ENCODE results near the gene PCCA.

The PCCA gene

DNA sequence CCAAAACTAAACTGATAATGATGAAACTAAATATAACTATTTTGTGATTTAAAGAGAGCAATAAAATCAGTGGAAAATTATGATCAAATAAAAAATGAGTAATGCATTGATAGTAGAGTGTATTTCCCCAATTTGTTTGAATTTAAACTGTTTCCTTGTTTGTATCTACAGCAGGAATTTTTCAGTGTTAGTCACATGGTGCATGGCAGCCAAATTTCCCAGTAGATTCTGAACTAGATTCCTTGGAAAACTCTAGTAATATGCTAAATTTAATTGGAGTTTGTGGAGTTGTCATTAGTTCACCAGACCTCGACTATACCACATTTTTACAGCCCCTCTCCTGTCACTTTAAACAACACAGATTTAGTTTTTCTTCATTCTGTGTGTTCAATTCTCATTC, 156.2 kb downstream of the PCCA start:
- H3K9ac ChIP-seq (ENCODE audit: low read length), result no peak overlapping the region
- H3K4me3 ChIP-seq (ENCODE audit: low read depth, low read length), result no peak overlapping the region
- H3K27me3 ChIP-seq (ENCODE audit: control insufficient read depth, insufficient read depth, low read length), result no peaks in the 10 kb centered on the region
- peaks cover 18% of the 10 kb centered on the region for H3K4me1 ChIP-seq (ENCODE audit: control insufficient read depth, insufficient read depth, low read length)
- no peak overlapping the region for H3K27ac ChIP-seq (ENCODE audit: low read depth, low read length)
- peaks cover 6% of the 10 kb centered on the region; the same call in 1 of the 2 replicates for H3K9me3 ChIP-seq (ENCODE audit: control insufficient read depth, insufficient read depth, low read depth, low read length)
- H3K36me3 ChIP-seq (ENCODE audit: control insufficient read depth, insufficient read depth, low read length), result no peaks in the 10 kb centered on the region

DNA sequence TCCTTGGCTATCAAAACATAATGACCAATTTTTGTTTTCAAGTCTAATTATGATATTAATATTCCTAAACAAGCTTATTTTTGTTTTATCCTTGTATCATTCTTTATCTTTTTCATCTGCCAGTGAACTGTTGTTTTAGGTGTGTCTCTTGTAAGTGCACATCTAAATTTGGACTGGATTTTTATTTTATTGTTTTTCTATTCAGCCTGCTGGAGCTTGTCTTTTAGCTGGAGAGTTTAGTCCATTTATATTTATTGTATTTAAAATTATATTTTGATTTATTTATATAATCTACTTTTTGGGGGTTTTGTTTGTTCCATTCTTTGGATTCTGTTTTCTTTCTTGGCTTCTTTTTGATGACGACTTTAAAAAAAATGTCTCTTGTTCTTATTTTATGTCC, 159.0 kb downstream of the PCCA start:
- H3K4me3 ChIP-seq (ENCODE audit: low read depth, low read length), result no peak overlapping the region
- no peak overlapping the region for H3K27ac ChIP-seq (ENCODE audit: low read depth, low read length)
- H3K9ac ChIP-seq (ENCODE audit: low read length), result no peak overlapping the region
- no peaks in the 10 kb centered on the region for H3K36me3 ChIP-seq (ENCODE audit: control insufficient read depth, insufficient read depth, low read length)
- H3K4me1 ChIP-seq (ENCODE audit: control insufficient read depth, insufficient read depth, low read length), result peaks cover 16% of the 10 kb centered on the region
- no peaks in the 10 kb centered on the region for H3K27me3 ChIP-seq (ENCODE audit: control insufficient read depth, insufficient read depth, low read length)
- H3K9me3 ChIP-seq (ENCODE audit: control insufficient read depth, insufficient read depth, low read depth, low read length), result peaks cover 6% of the 10 kb centered on the region; the same call in 1 of the 2 replicates

DNA sequence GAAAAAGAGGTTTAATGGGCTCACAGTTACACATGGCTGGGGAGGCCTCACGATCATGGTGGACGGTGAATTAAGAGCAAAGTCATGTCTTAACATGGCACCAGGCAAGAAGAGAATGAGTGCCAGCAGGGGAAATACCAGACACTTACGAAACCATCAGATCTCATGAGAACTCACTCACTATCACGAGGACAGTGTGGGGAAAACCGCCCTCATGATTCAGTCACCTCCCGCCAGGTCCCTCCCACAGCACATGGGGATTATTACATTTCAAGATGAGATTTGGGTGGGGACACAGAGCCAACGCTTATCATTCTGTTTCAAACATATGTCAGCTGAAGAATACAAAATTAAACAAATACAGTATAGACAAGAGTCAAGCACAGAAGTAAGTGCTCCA, 165.1 kb downstream of the PCCA start:
- Histone ChIP-seq H3K36me3 (ENCODE audit: control insufficient read depth, insufficient read depth, low read length) (no peaks in the 10 kb centered on the region), H3K4me3 (ENCODE audit: low read depth, low read length) (no peak overlapping the region), H3K27ac (ENCODE audit: low read depth, low read length) (no peak overlapping the region), H3K27me3 (ENCODE audit: control insufficient read depth, insufficient read depth, low read length) (no peaks in the 10 kb centered on the region), H3K9ac (ENCODE audit: low read length) (no peak overlapping the region), H3K4me1 (ENCODE audit: control insufficient read depth, insufficient read depth, low read length) (peaks cover 10% of the 10 kb centered on the region), H3K9me3 (ENCODE audit: control insufficient read depth, insufficient read depth, low read depth, low read length) (no peaks in the 10 kb centered on the region)

DNA sequence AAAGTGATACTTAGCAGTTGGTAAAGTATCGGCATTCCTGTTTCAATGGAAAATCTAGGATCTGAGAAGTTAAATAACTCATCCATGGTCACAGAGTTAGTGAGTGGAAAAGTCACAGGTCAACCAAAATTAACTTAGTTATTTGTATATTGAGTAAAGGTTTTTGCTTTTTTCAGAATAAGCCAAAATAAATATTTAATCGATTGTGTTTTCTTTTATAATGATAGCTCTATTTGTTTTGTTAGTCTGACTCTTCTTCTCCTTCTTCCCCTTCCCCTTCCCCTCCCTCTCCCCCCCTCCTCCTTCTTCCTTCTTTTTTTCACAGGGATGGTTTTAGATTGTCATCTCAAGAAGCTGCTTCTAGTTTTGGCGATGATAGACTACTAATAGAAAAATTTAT, 173.5 kb downstream of the PCCA start:
- Histone ChIP-seq H3K27me3 (ENCODE audit: control insufficient read depth, insufficient read depth, low read length) (no peaks in the 10 kb centered on the region), H3K4me1 (ENCODE audit: control insufficient read depth, insufficient read depth, low read length) (no peaks in the 10 kb centered on the region; the same call in 1 of the 2 replicates), H3K9me3 (ENCODE audit: control insufficient read depth, insufficient read depth, low read depth, low read length) (no peaks in the 10 kb centered on the region), H3K9ac (ENCODE audit: low read length) (no peak overlapping the region), H3K4me3 (ENCODE audit: low read depth, low read length) (no peak overlapping the region), H3K27ac (ENCODE audit: low read depth, low read length) (no peak overlapping the region), H3K36me3 (ENCODE audit: control insufficient read depth, insufficient read depth, low read length) (no peaks in the 10 kb centered on the region)

DNA sequence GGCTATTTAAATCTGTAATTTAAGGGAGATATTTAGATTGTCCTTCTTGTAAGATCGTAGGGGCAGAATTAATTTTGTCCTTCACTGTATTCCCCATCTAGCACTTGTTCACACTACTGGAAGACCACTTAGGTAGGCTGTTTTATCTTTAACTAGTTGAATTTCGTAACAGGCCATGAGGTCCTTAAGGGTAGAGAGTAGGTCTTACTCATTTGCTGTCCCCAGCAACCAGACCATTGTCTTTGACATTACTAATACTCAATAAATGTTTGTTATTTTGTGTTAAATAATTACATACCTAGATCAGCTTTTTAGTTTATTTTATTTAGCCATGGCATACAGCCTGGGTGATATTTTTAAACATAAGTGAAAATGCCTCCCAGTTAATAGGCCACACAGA, 177.1 kb downstream of the PCCA start:
- Histone ChIP-seq H3K4me1 (ENCODE audit: control insufficient read depth, insufficient read depth, low read length) (no peaks in the 10 kb centered on the region), H3K9me3 (ENCODE audit: control insufficient read depth, insufficient read depth, low read depth, low read length) (no peaks in the 10 kb centered on the region), H3K27ac (ENCODE audit: low read depth, low read length) (no peak overlapping the region)

DNA sequence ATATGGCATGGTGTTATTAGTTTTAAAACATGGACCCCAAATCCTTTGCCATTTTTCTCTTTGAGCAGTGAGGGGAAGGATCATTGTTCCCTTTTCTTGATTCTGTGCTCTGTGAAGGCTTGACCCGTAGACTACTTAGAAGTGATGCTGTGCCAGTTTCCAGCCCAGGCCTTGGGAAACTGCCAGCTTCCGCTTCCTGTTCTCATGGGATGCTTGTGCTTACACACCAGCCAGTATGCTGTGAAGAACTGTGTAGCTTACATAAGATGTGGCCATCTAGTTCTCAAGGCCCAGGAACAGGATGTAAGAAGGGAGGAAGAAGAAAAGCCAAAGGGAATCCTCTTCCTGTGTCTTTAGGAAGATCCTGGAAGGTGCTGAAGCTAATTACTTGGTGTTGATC, 180.9 kb downstream of the PCCA start:
- no peak overlapping the region for H3K9ac ChIP-seq (ENCODE audit: low read length)
- H3K4me3 ChIP-seq (ENCODE audit: low read depth, low read length), result no peak overlapping the region
- no peaks in the 10 kb centered on the region for H3K27me3 ChIP-seq (ENCODE audit: control insufficient read depth, insufficient read depth, low read length)
- H3K9me3 ChIP-seq (ENCODE audit: control insufficient read depth, insufficient read depth, low read depth, low read length), result no peaks in the 10 kb centered on the region
- no peak overlapping the region for H3K27ac ChIP-seq (ENCODE audit: low read depth, low read length)
- peaks cover 13% of the 10 kb centered on the region for H3K36me3 ChIP-seq (ENCODE audit: control insufficient read depth, insufficient read depth, low read length)
- no peaks in the 10 kb centered on the region for H3K4me1 ChIP-seq (ENCODE audit: control insufficient read depth, insufficient read depth, low read length)

More for the DNA sequence above, 177.1 kb downstream of the PCCA start:
- H3K4me3 ChIP-seq (ENCODE audit: low read depth, low read length), result no peak overlapping the region
- no peak overlapping the region for H3K9ac ChIP-seq (ENCODE audit: low read length)
- H3K27me3 ChIP-seq (ENCODE audit: control insufficient read depth, insufficient read depth, low read length), result no peaks in the 10 kb centered on the region
- peaks cover 10% of the 10 kb centered on the region; the same call in 1 of the 2 replicates for H3K36me3 ChIP-seq (ENCODE audit: control insufficient read depth, insufficient read depth, low read length)

DNA sequence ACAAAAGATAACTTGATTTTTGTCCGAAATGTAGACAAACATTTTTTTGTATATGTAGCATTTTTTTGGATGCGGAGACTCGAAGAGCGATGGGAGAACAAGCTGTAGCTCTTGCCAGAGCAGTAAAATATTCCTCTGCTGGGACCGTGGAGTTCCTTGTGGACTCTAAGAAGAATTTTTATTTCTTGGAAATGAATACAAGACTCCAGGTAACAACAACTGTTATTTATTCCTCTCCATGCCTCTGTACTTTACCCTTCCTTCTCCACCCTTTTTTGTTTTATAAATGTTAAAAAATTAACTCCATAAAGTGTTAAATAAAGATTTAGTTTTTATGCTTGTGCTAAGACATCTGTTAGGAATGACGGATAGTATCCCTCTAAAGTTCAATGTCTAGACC, 184.2 kb downstream of the PCCA start:
- Histone ChIP-seq H3K9me3 (ENCODE audit: control insufficient read depth, insufficient read depth, low read depth, low read length) (no peaks in the 10 kb centered on the region), H3K4me3 (ENCODE audit: low read depth, low read length) (no peak overlapping the region), H3K36me3 (ENCODE audit: control insufficient read depth, insufficient read depth, low read length) (peaks cover 13% of the 10 kb centered on the region), H3K9ac (ENCODE audit: low read length) (no peak overlapping the region), H3K27me3 (ENCODE audit: control insufficient read depth, insufficient read depth, low read length) (no peaks in the 10 kb centered on the region), H3K4me1 (ENCODE audit: control insufficient read depth, insufficient read depth, low read length) (peaks cover 5% of the 10 kb centered on the region; the same call in 1 of the 2 replicates), H3K27ac (ENCODE audit: low read depth, low read length) (no peak overlapping the region)

DNA sequence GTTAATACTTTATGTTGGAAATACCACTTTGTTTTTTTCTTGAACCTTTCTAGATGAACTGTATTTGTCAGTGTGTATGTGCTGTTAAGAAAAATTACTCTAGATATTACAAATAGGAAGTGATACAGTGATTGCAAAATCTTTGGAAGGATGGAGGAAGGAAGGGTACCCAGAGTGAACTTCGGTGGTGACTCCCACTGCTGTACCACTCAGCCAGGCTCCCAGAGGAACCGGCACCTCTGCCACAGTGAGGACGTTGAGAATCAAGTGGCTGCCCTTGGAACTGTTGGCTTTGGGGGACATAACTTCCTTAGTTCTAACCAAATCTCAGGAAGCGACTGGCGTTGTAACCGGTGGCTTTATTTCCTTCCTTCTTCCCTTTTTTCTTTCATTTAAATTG, 184.7 kb downstream of the PCCA start:
- H3K4me3 ChIP-seq (ENCODE audit: low read depth, low read length), result no peak overlapping the region
- H3K36me3 ChIP-seq (ENCODE audit: control insufficient read depth, insufficient read depth, low read length), result peaks cover 10% of the 10 kb centered on the region
- peaks cover 5% of the 10 kb centered on the region; the same call in 1 of the 2 replicates for H3K4me1 ChIP-seq (ENCODE audit: control insufficient read depth, insufficient read depth, low read length)
- no peaks in the 10 kb centered on the region for H3K27me3 ChIP-seq (ENCODE audit: control insufficient read depth, insufficient read depth, low read length)
- H3K27ac ChIP-seq (ENCODE audit: low read depth, low read length), result no peak overlapping the region
- no peak overlapping the region for H3K9ac ChIP-seq (ENCODE audit: low read length)
- no peaks in the 10 kb centered on the region for H3K9me3 ChIP-seq (ENCODE audit: control insufficient read depth, insufficient read depth, low read depth, low read length)

DNA sequence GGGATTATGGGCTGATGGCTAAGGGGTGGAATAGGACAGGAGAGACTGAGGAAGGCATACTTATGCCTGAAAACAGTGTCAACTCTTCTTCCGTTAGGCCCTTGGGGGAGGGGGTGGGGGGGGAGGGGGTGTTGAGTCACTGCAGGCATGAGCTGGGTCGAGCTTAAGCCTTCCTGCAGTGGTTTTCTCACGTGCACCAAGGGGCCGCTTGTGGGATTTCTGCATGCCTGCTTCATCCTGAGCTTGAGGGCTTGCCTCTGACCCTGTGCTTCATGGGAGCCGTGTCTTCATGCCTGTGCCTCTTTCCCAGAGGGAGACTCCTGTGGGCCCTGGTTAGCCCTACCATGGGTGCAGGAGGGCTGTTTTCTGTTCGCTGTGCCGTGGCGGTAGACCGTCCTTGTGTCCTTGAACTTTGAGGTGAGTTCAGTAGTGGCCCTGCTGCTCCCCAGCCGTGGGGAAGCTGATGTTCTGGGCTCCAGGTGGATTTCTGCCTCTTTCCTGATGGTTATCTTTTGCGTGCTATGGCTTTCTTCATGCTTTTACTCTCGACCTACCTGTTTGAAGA, 186.1 kb downstream of the PCCA start:
- no peaks in the 10 kb centered on the region for H3K9me3 ChIP-seq (ENCODE audit: control insufficient read depth, insufficient read depth, low read depth, low read length)
- H3K4me1 ChIP-seq (ENCODE audit: control insufficient read depth, insufficient read depth, low read length), result peaks cover 5% of the 10 kb centered on the region; the same call in 1 of the 2 replicates
- no peak overlapping the region for H3K4me3 ChIP-seq (ENCODE audit: low read depth, low read length)
- H3K36me3 ChIP-seq (ENCODE audit: control insufficient read depth, insufficient read depth, low read length), result peaks cover 3% of the 10 kb centered on the region
- no peaks in the 10 kb centered on the region for H3K27me3 ChIP-seq (ENCODE audit: control insufficient read depth, insufficient read depth, low read length)
- H3K27ac ChIP-seq (ENCODE audit: low read depth, low read length), result no peak overlapping the region
- no peak overlapping the region for H3K9ac ChIP-seq (ENCODE audit: low read length)

DNA sequence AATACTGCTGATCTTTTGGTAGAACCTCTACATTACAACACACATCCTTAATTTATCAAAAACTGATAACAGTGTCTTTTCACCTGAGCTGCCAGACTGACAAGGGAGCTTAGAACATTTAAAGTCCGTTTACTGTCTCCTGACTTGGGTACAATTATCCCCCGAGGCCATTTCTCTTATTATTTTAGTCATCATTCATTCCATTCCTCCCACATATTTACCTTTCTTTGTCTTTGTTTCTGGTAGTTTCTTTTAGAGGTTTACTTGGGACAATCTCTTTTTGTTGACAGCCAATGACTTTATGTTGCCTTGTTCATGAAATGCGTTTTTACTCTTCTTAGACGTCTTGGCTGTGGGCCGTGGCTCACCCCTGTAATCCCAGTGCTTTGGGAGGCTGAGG, 186.9 kb downstream of the PCCA start:
- Histone ChIP-seq H3K9ac (ENCODE audit: low read length) (no peak overlapping the region), H3K27me3 (ENCODE audit: control insufficient read depth, insufficient read depth, low read length) (no peaks in the 10 kb centered on the region), H3K4me3 (ENCODE audit: low read depth, low read length) (no peak overlapping the region), H3K9me3 (ENCODE audit: control insufficient read depth, insufficient read depth, low read depth, low read length) (no peaks in the 10 kb centered on the region), H3K27ac (ENCODE audit: low read depth, low read length) (no peak overlapping the region), H3K4me1 (ENCODE audit: control insufficient read depth, insufficient read depth, low read length) (peaks cover 5% of the 10 kb centered on the region; the same call in 1 of the 2 replicates), H3K36me3 (ENCODE audit: control insufficient read depth, insufficient read depth, low read length) (peaks cover 7% of the 10 kb centered on the region)

DNA sequence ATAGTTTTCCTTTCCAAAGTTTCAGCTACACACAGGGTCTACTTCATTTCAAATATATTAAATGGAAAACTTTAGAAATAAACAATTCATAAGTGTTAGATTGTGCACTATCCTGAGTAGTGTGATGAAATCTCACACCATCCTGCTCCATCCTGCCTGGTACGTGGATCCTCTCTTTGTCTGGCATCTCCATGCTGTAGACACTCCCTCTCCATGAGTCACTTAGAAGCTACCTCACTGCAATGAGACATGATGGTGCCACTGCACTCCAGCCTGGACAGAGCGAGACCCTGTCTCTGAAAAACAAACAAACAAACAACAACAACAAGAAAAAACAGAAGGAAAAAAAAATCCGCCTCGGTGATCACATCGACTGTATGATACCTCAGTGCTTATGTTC, 191.8 kb downstream of the PCCA start:
- H3K36me3 ChIP-seq (ENCODE audit: control insufficient read depth, insufficient read depth, low read length), result peaks cover 11% of the 10 kb centered on the region
- no peak overlapping the region for H3K27ac ChIP-seq (ENCODE audit: low read depth, low read length)
- no peak overlapping the region for H3K9ac ChIP-seq (ENCODE audit: low read length)
- no peaks in the 10 kb centered on the region for H3K27me3 ChIP-seq (ENCODE audit: control insufficient read depth, insufficient read depth, low read length)
- H3K4me1 ChIP-seq (ENCODE audit: control insufficient read depth, insufficient read depth, low read length), result no peaks in the 10 kb centered on the region
- H3K9me3 ChIP-seq (ENCODE audit: control insufficient read depth, insufficient read depth, low read depth, low read length), result 0 out of 2 replicates have a peak, but pooled peaks cover 2% of the 10 kb centered on the region
- H3K4me3 ChIP-seq (ENCODE audit: low read depth, low read length), result no peak overlapping the region
